ENCODE measurements around the gene ATP8B4. TPM values are rescaled to one million over a fixed set of nuclear protein-coding genes. Genes with fewer than 3 reads are reported as not detected.
A peak's percentile ranks its signal among the peaks of the same experiment; 100 is the strongest.

ATP8B4 gene
- total RNA-seq, 4 donors from 2014 or later, result 34.9 to 124 (median 78.8) TPM

DNA sequence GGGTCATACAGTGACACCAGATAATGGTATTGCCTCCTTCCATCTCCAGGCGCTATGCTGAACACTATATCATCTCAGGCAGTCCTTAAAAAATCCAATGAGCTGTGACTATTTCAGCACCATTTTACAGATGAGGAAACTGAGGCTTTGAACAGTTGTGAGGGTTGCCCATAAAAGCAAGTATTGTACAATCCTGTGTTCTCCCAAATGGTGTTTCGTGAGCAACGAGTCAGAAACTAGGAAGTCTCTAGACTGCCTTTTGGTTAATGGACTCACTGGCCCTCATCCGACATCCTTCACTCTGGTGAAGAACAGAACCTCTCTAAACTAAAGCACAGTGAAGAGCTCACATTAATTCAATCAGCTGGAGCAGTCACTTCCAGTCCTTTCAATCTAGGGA is 61.8 kb downstream of the ATP8B4 start:
- Histone ChIP-seq H3K4me3 (no peak overlapping the region), H3K27me3 (no peaks in the 10 kb centered on the region), H3K36me3 (no peaks in the 10 kb centered on the region), H3K9me3 (no peaks in the 10 kb centered on the region), H3K27ac (peak overlapping the region; percentile 70 to 81), H3K4me1 (no peaks in the 10 kb centered on the region)
- intact Hi-C loops (cut with DNase I; ENCODE audit: low total_unique reads), result no loop called here
- TF ChIP-seq, protein P1, sequence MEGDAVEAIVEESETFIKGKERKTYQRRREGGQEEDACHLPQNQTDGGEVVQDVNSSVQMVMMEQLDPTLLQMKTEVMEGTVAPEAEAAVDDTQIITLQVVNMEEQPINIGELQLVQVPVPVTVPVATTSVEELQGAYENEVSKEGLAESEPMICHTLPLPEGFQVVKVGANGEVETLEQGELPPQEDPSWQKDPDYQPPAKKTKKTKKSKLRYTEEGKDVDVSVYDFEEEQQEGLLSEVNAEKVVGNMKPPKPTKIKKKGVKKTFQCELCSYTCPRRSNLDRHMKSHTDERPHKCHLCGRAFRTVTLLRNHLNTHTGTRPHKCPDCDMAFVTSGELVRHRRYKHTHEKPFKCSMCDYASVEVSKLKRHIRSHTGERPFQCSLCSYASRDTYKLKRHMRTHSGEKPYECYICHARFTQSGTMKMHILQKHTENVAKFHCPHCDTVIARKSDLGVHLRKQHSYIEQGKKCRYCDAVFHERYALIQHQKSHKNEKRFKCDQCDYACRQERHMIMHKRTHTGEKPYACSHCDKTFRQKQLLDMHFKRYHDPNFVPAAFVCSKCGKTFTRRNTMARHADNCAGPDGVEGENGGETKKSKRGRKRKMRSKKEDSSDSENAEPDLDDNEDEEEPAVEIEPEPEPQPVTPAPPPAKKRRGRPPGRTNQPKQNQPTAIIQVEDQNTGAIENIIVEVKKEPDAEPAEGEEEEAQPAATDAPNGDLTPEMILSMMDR (IDR thresholded peaks at IDR 0.05), result no peak
- no peak for TF ChIP-seq POLR2A (IDR thresholded peaks at IDR 0.05)
- DNase-seq, result no peak

DNA sequence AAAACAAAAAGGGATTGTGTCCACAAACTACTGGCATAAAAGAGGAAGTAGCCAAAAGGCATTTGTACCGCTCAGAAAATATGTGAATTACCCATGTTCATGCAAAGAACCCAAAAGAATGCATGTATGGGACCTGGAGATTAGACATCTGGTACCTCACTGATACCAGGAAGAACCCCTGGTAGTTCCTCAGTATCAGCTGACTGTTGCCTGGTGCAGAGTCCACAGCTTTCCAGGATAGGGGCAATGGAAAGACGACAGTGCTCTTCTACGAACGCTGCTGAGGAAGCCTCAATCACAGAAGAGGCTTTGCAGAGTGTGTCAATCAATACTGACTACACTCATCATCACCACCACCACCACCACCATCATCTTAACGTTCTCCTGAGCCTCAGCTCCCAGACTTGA is 63.3 kb downstream of the ATP8B4 start:
- no peak for TF ChIP-seq POLR2A (IDR thresholded peaks at IDR 0.05)
- TF ChIP-seq, protein P1 (IDR thresholded peaks at IDR 0.05), result no peak
- Histone ChIP-seq H3K4me3 (no peak overlapping the region), H3K27me3 (no peaks in the 10 kb centered on the region), H3K36me3 (no peaks in the 10 kb centered on the region), H3K27ac (peak overlapping the region; percentile 75), H3K9me3 (no peaks in the 10 kb centered on the region), H3K4me1 (no peaks in the 10 kb centered on the region)
- intact Hi-C loops (cut with DNase I; ENCODE audit: low total_unique reads), result no loop called here
- DNase-seq, result no peak

DNA sequence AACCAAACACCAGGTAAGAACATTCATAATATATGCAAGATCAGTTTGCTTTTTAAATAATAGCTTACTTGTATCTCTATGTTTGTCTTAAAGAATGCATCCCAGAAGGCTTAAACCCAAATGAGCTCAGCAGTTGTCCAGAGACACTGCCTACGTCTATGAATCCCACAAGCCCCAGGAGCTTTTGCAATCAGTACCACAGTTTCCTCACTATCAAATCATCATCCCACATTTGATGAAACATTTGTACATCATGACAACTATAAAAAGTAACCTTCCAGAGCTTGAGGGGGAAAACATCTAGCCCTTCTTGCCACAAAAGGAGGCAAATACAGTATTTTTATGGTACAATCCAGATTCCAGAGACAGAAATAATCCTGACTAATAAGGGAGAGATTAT is 63.7 kb downstream of the ATP8B4 start:
- intact Hi-C loops (cut with DNase I; ENCODE audit: low total_unique reads), result no loop called here
- no peaks in the 10 kb centered on the region for H3K4me1 ChIP-seq

DNA sequence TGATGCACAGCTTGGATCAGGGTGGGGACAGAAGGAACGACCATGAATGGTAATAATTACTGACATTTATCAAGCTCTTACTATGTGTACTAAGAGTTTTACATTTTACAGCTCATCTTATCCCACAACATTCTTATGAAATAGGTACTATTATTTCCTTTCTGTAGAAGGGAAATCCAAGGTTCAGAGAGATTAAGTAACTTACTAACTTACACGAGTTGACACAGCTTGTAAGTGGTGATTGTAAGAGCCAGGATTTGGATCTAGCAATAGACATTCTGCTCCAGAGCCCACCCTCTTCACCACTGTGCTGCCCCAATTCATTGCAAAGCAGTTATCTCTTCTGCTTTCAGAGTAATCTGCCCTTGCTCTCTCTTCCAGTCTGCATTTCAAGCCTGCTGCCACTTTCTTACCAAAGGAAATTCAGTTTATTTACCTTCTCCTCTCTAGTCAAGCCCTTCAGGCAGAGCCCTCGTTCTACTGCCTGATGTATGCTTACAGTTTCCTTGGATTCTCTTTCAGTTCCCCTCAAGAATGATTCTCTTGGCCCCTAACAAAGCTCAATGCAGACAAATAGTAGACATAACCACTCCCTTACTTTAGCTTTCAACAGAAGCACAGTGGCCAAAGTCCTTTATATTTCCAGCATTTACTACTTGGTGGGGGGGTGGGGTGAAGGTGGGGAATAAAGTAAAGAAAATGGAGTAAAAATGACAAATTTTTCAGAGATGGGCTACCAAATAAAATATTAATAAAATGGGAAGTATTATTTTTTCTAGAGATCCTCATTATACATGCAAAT is 65.8 kb downstream of the ATP8B4 start:
- no peaks in the 10 kb centered on the region for H3K4me1 ChIP-seq
- intact Hi-C loops (cut with DNase I; ENCODE audit: low total_unique reads), result no loop called here
- H3K27ac ChIP-seq, result peak overlapping the region; percentile 41 to 56
- no peaks in the 10 kb centered on the region for H3K27me3 ChIP-seq
- TF ChIP-seq, protein P1 (IDR thresholded peaks at IDR 0.05), result no peak
- H3K9me3 ChIP-seq, result no peaks in the 10 kb centered on the region
- no peak overlapping the region for H3K4me3 ChIP-seq
- DNase-seq, result no peak
- no peaks in the 10 kb centered on the region for H3K36me3 ChIP-seq

More for the DNA sequence above, 63.7 kb downstream of the ATP8B4 start:
- Histone ChIP-seq H3K4me3 (no peak overlapping the region), H3K36me3 (no peaks in the 10 kb centered on the region), H3K27ac (peak overlapping the region; percentile 75), H3K9me3 (no peaks in the 10 kb centered on the region), H3K27me3 (no peaks in the 10 kb centered on the region)
- TF ChIP-seq, protein P1 (IDR thresholded peaks at IDR 0.05), result no peak
- TF ChIP-seq POLR2A (IDR thresholded peaks at IDR 0.05), result no peak
- DNase-seq, result no peak

DNA sequence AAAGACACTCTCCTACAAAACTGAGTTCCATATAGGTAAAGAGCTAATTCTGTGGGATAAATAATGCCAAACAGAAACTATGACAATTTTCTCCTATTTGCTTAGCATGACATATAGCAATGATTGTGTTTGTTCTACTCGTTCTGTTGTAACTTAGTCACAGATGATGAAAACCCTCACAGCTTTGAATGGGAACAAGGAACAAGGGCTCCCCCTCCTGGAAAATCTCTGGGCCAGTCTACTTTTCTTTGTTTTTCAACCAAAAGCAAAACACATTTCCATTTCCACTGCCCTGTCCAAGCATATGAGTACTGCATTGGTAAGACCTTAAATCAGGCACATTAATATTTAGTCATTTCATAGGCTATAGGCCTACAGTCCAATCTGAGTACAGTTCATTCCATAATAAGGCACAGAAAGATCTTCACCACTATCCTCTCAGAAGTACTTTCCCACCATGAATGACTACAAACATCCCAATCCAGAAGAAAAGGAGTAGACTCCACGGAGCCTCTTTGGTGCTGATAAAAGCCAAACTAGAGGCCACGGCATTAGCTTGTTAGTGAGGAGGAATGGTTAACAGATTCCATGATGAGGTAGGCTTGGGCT is 67.1 kb downstream of the ATP8B4 start:
- no peaks in the 10 kb centered on the region for H3K36me3 ChIP-seq
- H3K4me3 ChIP-seq, result no peak overlapping the region
- peak; percentile 60 to 74 for DNase-seq
- peak overlapping the region; percentile 41 to 56 for H3K27ac ChIP-seq
- intact Hi-C loops (cut with DNase I; ENCODE audit: low total_unique reads), result no loop called here
- TF ChIP-seq, protein P1 (IDR thresholded peaks at IDR 0.05), result peak; percentile 63 to 75 (median 66)
- no peak for TF ChIP-seq POLR2A (IDR thresholded peaks at IDR 0.05)
- no peaks in the 10 kb centered on the region for H3K9me3 ChIP-seq
- H3K4me1 ChIP-seq, result no peaks in the 10 kb centered on the region
- H3K27me3 ChIP-seq, result no peaks in the 10 kb centered on the region

Data from uterus (tissue), 4 donors.